EL (cell line): Measurements from ENCODE around the gene TMEM131.

Source experiments
- DNase-seq: peaks from one replicate; pipeline ENCODE4 v3.0.0-alpha.2; 2016

Gene TMEM131

DNA sequence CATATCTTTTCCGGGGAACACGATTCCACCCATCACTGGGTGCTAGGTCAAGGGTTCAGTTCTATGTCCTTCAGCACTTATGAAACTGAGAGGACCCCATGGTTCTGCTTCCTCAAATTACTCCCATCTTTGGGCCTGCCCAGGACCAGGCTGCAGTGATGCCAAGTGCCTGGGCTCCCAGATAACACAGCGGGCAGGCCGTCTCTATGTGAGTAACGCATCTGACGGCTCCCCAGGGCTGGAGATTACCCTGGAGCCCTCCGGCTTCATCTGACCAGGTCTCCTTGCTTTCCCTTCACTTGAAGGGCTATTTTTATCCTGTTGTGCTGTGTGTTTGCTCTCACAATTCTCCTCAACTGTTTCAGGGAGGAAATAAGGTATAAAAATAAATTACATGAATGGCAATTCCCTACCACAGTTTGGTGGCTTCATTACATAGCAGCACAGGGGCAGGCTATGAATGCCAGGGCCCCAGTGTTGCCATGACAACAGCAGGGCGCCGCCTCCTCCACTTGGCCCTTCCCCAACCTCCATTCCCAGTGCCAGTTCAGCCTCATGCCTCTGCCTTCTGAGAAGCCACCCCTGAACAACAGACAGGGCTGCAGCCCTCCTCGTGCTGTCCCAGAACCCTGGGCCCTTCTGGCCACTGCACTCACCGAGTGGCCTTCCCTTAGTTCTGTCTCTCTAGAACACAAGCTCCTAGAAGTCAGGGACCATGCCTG lies 25.4 kb upstream of the TMEM131 start:
- DNase-seq = no peak

DNA sequence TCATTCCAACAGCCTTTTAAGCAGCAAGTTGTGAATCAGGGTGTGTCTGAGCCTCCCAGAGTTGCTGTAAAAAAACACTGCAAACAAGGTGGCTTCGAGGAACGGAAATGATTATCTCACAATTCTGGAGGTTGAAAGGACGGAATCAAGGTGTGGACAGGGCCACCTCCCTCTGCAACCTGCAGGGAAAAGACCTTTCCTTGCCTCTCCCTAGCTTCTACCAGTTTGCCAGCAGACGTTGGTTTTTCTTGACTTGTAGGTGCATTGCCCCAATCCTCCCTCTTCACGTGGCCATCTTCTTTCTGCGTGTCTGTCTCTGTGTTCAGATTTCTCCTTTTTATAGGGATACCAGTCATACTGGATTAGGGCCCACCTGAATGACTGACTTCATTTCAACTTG lies 24.8 kb upstream of the TMEM131 start:
- no peak for DNase-seq

GRCh38 chr2:98016908-98017670 lies 21.3 kb upstream of the TMEM131 start:
- no peak for DNase-seq

GRCh38 chr2:98015671-98016070 lies 19.9 kb upstream of the TMEM131 start:
- DNase-seq = no peak

DNA sequence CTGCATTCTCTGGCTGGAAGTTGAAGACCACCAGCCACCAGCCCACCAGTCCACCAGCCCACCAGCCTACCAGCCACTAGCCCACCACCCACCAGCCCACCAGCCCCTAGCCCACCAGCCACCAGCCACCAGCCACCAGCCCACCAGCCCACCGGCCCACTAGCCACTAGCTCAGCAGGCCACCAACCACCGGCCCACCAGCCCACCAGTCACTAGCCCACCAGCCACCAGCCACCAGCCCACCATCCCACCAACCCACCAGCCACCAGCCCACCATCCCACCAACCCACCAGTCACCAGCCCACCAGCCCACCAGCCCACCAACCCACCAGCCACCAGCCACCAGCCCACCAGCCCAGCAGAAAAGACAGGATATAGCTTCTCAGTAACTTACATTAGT lies 18.6 kb upstream of the TMEM131 start:
- no peak for DNase-seq

DNA sequence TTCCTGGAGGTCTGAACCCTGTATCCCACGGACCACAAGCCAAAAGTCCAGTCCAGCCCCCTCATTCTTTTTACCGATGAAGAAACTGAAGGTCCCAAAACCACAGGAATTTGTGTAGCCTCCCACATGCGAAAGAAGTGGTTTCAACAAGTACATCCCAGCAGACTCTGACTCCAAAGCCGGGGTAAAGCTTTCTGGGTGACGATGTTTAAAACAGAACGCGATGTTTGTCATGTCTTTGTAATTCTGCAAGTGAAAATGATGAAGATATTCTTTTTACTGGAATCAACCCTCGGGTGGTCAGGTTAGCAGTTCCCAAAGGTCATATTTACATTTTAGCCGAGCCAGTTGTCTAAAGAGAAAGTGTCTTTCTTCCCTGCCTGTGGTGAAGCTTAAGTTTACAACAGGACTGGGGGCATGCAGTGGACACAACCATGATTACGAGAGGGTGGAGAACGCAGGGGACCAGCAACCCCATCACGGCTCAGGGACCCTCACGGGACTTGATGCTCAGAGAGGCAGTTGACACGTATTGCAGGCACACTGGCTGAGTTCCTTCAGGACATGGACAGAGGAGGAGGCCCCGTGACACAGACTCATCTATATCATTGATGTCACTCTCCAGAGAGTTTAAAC lies 17.8 kb upstream of the TMEM131 start:
- DNase-seq = peak; percentile 25

DNA sequence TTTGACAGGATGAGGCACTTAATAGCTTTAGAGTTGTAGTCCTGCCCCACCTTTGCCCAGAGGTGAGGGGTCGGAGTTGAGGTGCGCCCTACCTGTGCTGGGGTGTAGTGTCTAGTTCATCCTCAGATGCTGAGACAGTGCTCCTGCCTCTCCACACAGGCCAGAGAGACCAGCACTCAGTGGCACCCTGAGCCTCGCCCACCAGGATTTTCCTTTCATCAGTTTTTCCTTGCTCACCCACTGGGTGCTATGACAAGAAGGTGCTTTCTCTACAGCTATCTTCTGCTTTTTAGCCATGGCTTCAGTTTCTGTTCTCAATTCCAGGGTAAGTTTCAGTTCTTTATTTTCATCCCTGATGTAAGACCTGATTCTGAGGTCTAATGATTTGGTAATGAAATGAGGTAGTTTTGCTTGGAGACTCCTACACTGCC lies 16.8 kb upstream of the TMEM131 start:
- DNase-seq = no peak

- DNase-seq = no peak
Measured at GRCh38 chr2:98009887-98010760, 14.4 kb upstream of the TMEM131 start.

GRCh38 chr2:98008415-98008814 lies 12.7 kb upstream of the TMEM131 start:
- no peak for DNase-seq

GRCh38 chr2:98006378-98006777 lies 10.6 kb upstream of the TMEM131 start:
- DNase-seq = no peak

GRCh38 chr2:98004613-98005012 lies 8.9 kb upstream of the TMEM131 start:
- no peak for DNase-seq

DNA sequence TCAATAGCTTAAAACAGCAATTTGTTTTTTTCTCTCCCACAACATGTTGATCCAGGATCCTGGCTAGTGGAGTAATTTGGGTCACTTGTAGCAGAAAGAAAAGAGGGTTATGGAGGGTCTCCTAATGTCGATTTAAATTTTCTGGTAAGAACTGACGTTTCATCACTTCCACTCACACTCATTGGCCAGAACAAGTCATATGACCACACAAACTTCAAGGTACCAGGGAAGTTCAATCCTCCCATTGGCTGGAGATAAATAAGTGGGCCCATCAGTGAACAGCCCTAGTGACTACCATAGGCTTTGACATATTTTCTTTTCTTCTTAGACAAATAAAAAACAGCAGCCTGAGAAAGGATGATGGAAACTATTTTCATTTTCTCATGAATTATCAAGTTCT lies 8.3 kb upstream of the TMEM131 start:
- DNase-seq = no peak

DNA sequence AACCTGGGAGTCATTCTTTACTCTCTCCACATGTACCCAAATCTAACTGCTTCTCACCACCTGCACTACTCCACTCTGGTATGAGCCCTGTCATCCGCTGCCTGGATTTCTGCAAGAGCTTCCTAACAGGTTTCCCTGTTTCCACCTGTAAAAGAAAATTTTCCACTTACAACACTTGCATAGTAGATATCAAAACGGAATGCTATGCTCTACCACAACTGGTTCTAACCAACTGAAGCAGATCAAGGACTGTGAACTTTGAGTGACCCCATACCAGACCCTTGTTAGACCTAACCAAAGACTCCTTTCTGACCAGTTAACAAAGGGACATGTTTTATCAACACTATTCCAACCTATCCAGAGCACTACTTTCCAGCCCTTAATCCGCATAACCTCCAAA lies 3.8 kb upstream of the TMEM131 start:
- no peak for DNase-seq

- no peak for DNase-seq
Measured at GRCh38 chr2:97998431-97999005, 2.8 kb upstream of the TMEM131 start.

DNA sequence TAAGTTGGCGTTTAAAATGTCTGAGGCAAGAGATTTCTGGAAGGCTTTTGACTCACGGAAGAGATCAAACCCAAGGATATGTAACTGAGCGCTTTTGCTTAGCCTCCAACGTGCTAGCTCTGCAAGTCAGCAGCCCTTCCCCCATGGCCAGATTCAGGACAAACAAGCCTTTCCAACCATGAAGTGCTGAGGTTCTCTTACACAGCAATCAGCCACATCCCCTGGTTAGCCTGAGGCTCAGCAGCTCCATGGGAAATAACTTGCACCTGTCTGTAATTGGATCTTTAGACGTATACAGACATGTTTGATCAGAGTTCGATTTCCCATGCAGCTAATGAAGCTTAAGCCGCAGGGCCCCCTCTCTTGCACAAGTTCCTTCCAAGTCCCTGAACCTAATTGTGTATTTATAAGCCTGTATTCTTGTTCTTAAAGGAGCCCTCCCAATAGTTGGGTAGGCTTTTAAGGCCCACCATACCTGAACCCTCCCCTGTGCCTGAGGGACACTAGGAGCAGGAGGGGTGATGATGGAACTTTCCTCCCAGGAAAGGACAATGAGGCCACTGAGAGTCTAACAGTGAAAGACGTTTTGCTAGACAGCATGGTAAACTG lies 2.1 kb upstream of the TMEM131 start:
- no peak for DNase-seq

DNA sequence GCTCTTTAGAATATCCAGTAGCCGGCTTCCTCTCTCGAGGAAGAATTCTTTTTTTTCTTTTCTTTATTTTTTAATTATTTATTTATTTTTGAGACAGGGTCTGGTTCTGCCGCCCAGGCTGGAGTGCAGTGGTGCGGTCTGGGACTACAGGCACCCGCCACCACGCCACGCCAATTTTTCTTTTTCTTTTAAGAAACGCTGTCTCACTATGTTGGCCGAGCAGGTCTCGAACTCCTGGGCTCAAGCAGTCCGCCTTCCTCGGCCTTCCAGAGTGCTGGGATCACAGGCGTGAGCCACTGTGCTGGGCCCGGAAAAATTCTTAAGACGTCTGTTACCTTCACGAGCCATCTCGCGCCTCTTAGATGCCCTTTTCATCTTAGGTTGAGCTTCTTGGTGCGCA lies 931 bp upstream of the TMEM131 start:
- no peak for DNase-seq

DNA sequence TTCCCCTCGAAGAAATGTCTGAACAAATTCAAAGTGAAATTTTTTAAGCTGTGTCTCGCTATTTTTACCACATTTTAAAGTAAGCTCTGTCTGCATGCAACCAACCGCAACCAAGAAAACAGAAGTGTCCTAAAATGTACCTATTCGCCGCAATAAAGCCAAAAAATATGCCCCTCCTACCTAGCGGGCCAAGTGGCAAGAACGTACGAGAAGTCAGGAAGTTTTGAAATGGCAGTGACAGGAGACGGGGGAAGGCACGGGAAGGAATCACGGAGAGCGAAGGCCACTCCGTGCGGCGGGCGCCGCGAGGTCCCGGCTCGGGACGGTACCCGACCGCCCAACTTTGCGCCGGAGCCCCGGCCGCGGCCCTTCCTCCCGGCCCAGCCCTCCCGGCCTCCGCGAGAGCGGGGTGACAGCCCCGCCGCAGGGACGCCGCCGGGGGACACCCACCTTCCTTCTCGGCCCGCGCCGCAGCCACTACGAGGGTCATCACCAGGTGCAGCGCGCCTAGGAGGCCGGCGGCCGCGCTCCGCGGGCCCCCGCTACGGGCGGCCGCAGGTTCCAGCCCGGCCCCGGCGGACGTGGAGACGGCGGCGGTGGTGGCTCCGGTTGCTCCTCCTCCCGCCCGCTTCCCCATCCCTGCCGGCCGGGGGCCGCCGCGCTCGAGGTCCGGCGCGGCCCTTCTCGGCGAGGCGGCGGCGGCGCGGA lies 568 bp downstream of the TMEM131 start:
- peak; percentile 44 for DNase-seq

GRCh38 chr2:97994476-97994875 lies 1.3 kb downstream of the TMEM131 start:
- no peak for DNase-seq

- DNase-seq = no peak
Measured at GRCh38 chr2:97993926-97994325, 1.8 kb downstream of the TMEM131 start.

- DNase-seq = peak; percentile 20
Measured at GRCh38 chr2:97992836-97993825, 2.6 kb downstream of the TMEM131 start.
